ENCODE results near the gene KLHL30. TPM values are rescaled to one million over a fixed set of nuclear protein-coding genes. Genes with fewer than 3 reads are reported as not detected.

KLHL30 gene
- total RNA-seq, 1 experiment from 2014 or later = not detected

DNA sequence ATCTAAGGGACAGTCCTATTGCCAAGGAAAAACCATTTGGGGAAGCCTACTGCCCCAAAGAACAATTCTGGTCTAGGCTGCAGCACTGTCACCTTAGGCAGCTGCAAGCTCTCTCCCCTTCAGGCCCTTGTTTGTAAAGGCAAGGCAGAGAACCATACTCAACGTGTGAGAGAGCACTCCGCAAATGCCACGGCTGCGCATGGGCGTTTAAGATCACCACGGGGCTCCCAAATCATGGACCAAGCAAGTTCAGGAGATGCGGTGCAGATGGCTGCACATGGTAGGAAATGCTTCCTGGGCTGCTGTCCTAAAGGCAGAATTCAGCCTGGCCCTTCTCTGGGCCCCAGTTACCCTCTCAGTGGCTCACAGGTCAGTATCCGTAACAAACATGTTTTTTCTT is 35.8 kb downstream of the KLHL30 start:
- no peak for TF ChIP-seq CTCF (conservative IDR thresholded peaks at IDR 0.05)
- H3K9me3 ChIP-seq (ENCODE audit: control insufficient read depth, low read depth, low read length) = no peaks in the 10 kb centered on the region
- H3K27ac ChIP-seq (ENCODE audit: insufficient read length, low read depth, low read length) = no peak overlapping the region

More for the DNA sequence above, 35.8 kb downstream of the KLHL30 start:
- no peak for DNase-seq
- Histone ChIP-seq H4K20me1 (ENCODE audit: control insufficient read depth, insufficient read depth, insufficient read length) (no peaks in the 10 kb centered on the region), H2BK15ac (ENCODE audit: low read depth, low read length) (no peak overlapping the region), H2AFZ (ENCODE audit: low read length) (no peak overlapping the region), H2BK5ac (ENCODE audit: insufficient read length, low read length) (no peak overlapping the region), H3K9ac (ENCODE audit: extremely low read depth, insufficient read length, low read length) (no peak overlapping the region), H3K4me2 (ENCODE audit: insufficient read depth, insufficient read length, low read length) (no peak overlapping the region), H3K14ac (ENCODE audit: insufficient read depth, low read length) (no peak overlapping the region), H3K27me3 (ENCODE audit: insufficient read depth, low read length) (no peaks in the 10 kb centered on the region), H3K23ac (ENCODE audit: insufficient read length, low read depth, low read length) (no peak overlapping the region), H3K18ac (ENCODE audit: insufficient read length, low read depth, low read length) (no peak overlapping the region), H3K23me2 (ENCODE audit: insufficient read length, low read depth, low read length, poor library complexity, severe bottlenecking) (no peaks in the 10 kb centered on the region), H3K56ac (ENCODE audit: insufficient read length, low read depth, low read length) (no peak overlapping the region), H3T11ph (ENCODE audit: low read length) (no peak overlapping the region), H4K91ac (ENCODE audit: insufficient read length, low read depth, low read length) (no peak overlapping the region), H4K5ac (ENCODE audit: insufficient read length, low read depth, low read length) (no peak overlapping the region), H4K8ac (replicated peaks; ENCODE audit: insufficient read length, low read depth, low read length) (no peak overlapping the region), H2AK5ac (ENCODE audit: insufficient read length, low read length) (no peak overlapping the region), H3K4me1 (ENCODE audit: insufficient read depth, low read length) (no peaks in the 10 kb centered on the region), H2BK20ac (ENCODE audit: low read depth, low read length, poor library complexity, severe bottlenecking) (no peak overlapping the region), H2BK120ac (ENCODE audit: low read depth, low read length, poor library complexity, severe bottlenecking) (no peak overlapping the region), H3K79me2 (ENCODE audit: insufficient read depth, low read length) (no peaks in the 10 kb centered on the region), H2BK12ac (ENCODE audit: insufficient read length, low read depth, low read length) (no peak overlapping the region), H3K4ac (ENCODE audit: low read depth, low read length) (no peak overlapping the region), H3K79me1 (ENCODE audit: insufficient read depth, low read depth, low read length, poor library complexity, severe bottlenecking) (no peaks in the 10 kb centered on the region)
- no peaks in the 10 kb centered on the region for H3K9me3 Mint-ChIP-seq
- H3K27me3 Mint-ChIP-seq (ENCODE audit: low read depth) = no peaks in the 10 kb centered on the region
- H3K36me3 Mint-ChIP-seq (ENCODE audit: insufficient read depth in 1 of 3, low read depth in 3 of 3) = peaks cover 16 to 72% (median 55%) of the 10 kb centered on the region in 3 experiments; a peak in 6 of 7 replicates
- H3K27ac Mint-ChIP-seq = no peak overlapping the region
- no CpG with 5 or more reads among the region's 8 CpGs for WGBS (ENCODE audit: extremely low coverage, insufficient read length, low lambda C conversion rate)
- no peak overlapping the region for H3K4me3 Mint-ChIP-seq
- no peaks in the 10 kb centered on the region for H3K4me1 Mint-ChIP-seq
